Fibroblast of the conjunctiva (primary cell): ENCODE measurements around the gene LIFR.

Source experiments
- DNase-seq: peaks from one replicate; pipeline ENCODE4 v3.0.0-alpha.2; 2010; ENCODE audit warnings: low read depth

LIFR gene

GRCh38 chr5:38434966-38435705 lies 121.3 kb downstream of the LIFR start:
- DNase-seq: no peak

DNA sequence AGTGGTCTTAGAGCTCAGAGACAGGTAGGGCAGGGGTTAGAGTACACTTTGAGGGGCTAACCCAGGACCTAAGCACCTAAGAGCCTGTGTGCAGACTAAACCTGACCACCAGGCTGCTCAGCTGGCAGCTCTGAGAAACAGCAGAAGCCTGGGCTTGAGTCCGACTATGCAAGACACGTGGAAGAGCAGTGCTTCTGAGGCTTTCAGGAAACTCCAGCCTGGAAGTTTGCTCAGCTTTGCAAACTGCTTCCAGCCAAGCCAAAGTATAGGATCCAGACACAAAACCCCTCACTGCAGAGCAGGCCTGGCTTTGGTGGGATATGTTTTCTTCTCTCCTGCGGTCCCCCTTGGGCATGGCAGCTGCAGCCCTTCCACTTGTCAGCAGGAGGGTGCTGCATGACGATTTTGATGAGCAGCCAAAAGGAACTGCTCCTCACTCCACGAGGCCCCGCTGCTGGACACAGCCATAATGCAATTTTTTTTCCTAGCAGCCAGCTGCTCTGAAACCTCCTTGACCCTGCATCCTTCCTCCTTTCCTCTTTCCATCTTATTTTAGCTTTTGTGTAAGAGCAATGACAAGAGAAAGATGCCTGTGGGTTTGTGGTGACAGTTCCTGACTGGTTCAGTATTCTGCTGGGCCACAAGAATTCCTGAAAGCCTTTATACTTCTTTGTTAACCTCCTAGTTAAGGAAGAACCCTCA lies 123.1 kb downstream of the LIFR start:
- no peak for DNase-seq

DNA sequence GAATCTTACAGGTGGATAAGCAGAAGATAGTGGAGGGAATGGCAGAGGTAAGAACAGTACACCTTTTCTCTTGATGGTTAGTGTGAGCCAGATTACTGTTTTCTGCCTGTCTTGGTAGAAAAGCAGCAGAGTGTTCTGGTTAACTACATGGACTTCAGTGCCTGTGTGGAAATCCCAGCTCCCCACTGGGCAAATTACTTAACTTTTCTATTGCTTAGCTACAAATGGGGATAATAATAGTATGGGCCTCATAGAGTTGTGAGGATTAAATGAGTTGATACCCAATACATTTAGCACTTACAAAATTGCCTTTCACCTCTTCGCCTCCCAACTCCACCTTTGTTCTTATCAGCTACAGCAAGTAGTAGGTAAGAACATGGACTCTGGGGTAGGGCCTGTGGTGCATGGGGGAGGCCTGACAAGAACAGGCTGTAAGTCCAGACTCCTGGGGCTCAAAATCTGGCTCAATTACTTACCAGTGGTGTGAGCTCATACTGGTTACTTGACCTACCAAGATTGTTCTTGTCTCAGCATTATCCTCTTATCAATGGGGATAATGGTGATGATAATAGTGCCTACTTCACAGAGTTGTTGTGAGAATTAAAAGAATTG lies 125.1 kb downstream of the LIFR start:
- no peak for DNase-seq

GRCh38 chr5:38426986-38427950 lies 129.2 kb downstream of the LIFR start:
- no peak for DNase-seq

GRCh38 chr5:38426490-38426889 lies 130.0 kb downstream of the LIFR start:
- DNase-seq: no peak
